H1 (cell line): ENCODE results near the gene RMND5B.

Experiments
- ASH2L ChIP-seq: fragments of 200-600, 300-600 bp; sonication (generic); IDR thresholded peaks from one replicate; pipeline ENCODE4 v1.7.1; 2017; ENCODE audit warnings: low read length
- ATF3 ChIP-seq: IDR thresholded peaks from 2 replicates; pipeline ENCODE4 v1.6.1; 2011; ENCODE audit warnings: low read depth, mild to moderate bottlenecking, low read length; ENCODE audit not compliant: insufficient read depth
- CHD2 ChIP-seq: IDR thresholded peaks from 2 replicates; pipeline ENCODE4 v1.6.1; 2012; ENCODE audit warnings: low read length, improper control_type of control experiment
- CREB1 ChIP-seq: IDR thresholded peaks from 2 replicates; pipeline ENCODE4 v1.6.1; 2012; ENCODE audit warnings: inconsistent platforms
- CTCF ChIP-seq, 3 experiments: IDR thresholded peaks; 1 replicate in 2 of 3; 2 replicates in 1 of 3; pipeline versions ENCODE4 v1.5.1 to v1.6.1; 2011; ENCODE audit warnings: low read length in 3 of 3, mild to moderate bottlenecking in 3 of 3, inconsistent platforms in 2 of 3, low read depth in 1 of 3, moderate library complexity in 1 of 3; ENCODE audit not compliant: insufficient read depth in 1 of 3; ENCODE audit errors: control extremely low read depth in 1 of 3
- EP300 ChIP-seq, 2 experiments: IDR thresholded peaks; 1 replicate in 1 of 2; 2 replicates in 1 of 2; pipeline ENCODE4 v1.6.1; 2011 to 2012; ENCODE audit warnings: low read depth in 2 of 2, low read length in 2 of 2, mild to moderate bottlenecking in 2 of 2, borderline replicate concordance in 1 of 2, inconsistent platforms in 1 of 2, moderate library complexity in 1 of 2
- HDAC6 ChIP-seq: IDR thresholded peaks from one replicate; pipeline ENCODE4 v1.7.1; 2012; ENCODE audit warnings: low read depth, mild to moderate bottlenecking, inconsistent platforms, low read length, moderate library complexity
- POLR2A ChIP-seq, 2 experiments: IDR thresholded peaks; 1 replicate in 1 of 2; 2 replicates in 1 of 2; pipeline ENCODE4 v1.6.1; 2011; ENCODE audit warnings: low read depth in 2 of 2, low read length in 2 of 2, mild to moderate bottlenecking in 2 of 2; ENCODE audit errors: control extremely low read depth in 1 of 2
- SIN3A ChIP-seq, 2 experiments: IDR thresholded peaks in 1 of 2; conservative IDR thresholded peaks in 1 of 2; 2 replicates each; pipeline ENCODE4 v1.6.1; 2011 to 2012; ENCODE audit warnings: low read length in 2 of 2, improper control_type of control experiment in 1 of 2, low read depth in 1 of 2, mild to moderate bottlenecking in 1 of 2
- SIX5 ChIP-seq: IDR thresholded peaks from 2 replicates; pipeline ENCODE4 v1.6.1; 2011; ENCODE audit warnings: mild to moderate bottlenecking, low read depth, low read length
- TEAD4 ChIP-seq: IDR thresholded peaks from 2 replicates; pipeline ENCODE4 v1.6.1; 2012; ENCODE audit warnings: low read depth, low read length, inconsistent platforms, mixed read lengths

GRCh38 chr5:178196986-178197385, 66.2 kb downstream of the RMND5B start:
- peak; percentile 49 to 89 (median 79) for TF ChIP-seq CTCF (IDR thresholded peaks at IDR 0.05; ENCODE audit: control extremely low read depth in 1 of 3, insufficient read depth in 1 of 3, low read depth in 1 of 3, low read length in 3 of 3)
- no peak for TF ChIP-seq SIX5
- TF ChIP-seq HDAC6 = no peak
- no peak for TF ChIP-seq ATF3
- no peak for TF ChIP-seq CHD2
- TF ChIP-seq TEAD4 = no peak
- TF ChIP-seq POLR2A (IDR thresholded peaks at IDR 0.05; ENCODE audit: control extremely low read depth in 1 of 2, low read depth in 2 of 2, low read length in 2 of 2) = no peak
- no peak for TF ChIP-seq SIN3A (conservative IDR thresholded peaks at IDR 0.05 in 1 of 2, IDR thresholded peaks at IDR 0.05 in 1 of 2; ENCODE audit: low read depth in 1 of 2, low read length in 2 of 2)
- TF ChIP-seq ASH2L = no peak
- no peak for TF ChIP-seq EP300 (IDR thresholded peaks at IDR 0.05; ENCODE audit: borderline replicate concordance in 1 of 2, low read depth in 2 of 2, low read length in 2 of 2)
- TF ChIP-seq CREB1 = no peak
